Activated naive CD8-positive, alpha-beta T cell treated with anti-CD3 and anti-CD28 coated beads, Interleukin-2, amount 50 U/mL, for 24 hours (primary cell): ENCODE measurements around the gene NECTIN3.
A peak's percentile ranks its signal among the peaks of the same experiment; 100 is the strongest.

ENCODE experiments used
- ATAC-seq: fragments of 150-1000 bp; cut with Tn5 transposase; one replicate; pipeline ENCODE4 v1.10.0; 2021
- DNase-seq: peaks from one replicate; pipeline ENCODE4 v3.0.0; 2021
- H3K27ac Mint-ChIP-seq: one replicate; pipeline ENCODE4 v1.8.0; 2021; ENCODE audit warnings: mild to moderate bottlenecking, mixed read lengths
- H3K27me3 Mint-ChIP-seq: one replicate; pipeline ENCODE4 v1.8.0; 2021; ENCODE audit warnings: mixed read lengths
- H3K36me3 Mint-ChIP-seq: one replicate; pipeline ENCODE4 v1.8.0; 2021; ENCODE audit warnings: low read depth, mixed read lengths
- H3K4me1 Mint-ChIP-seq: one replicate; pipeline ENCODE4 v1.8.0; 2021; ENCODE audit warnings: mixed read lengths
- H3K4me3 Mint-ChIP-seq: one replicate; pipeline ENCODE4 v1.8.0; 2021; ENCODE audit warnings: mild to moderate bottlenecking, moderate library complexity, mixed read lengths
- H3K9me3 Mint-ChIP-seq: one replicate; pipeline ENCODE4 v1.8.0; 2021; ENCODE audit warnings: mixed read lengths

Gene NECTIN3

GRCh38 chr3:111071257-111072030, at the start of gene NECTIN3:
TSS of gene NECTIN3 (plus strand) at chr3:111071816. CDS start at chr3:111072018, 202 bp downstream.
- Mint-ChIP-seq H3K36me3 (no peaks in the 10 kb centered on the region), H3K27ac (peak within 1 kb of the TSS; percentile 59), H3K4me3 (peak within 1 kb of the TSS; percentile 83), H3K27me3 (peaks cover 42% of the 10 kb centered on the region), H3K4me1 (peaks cover 30% of the 10 kb centered on the region), H3K9me3 (no peaks in the 10 kb centered on the region)
- DNase-seq (peak; percentile 79), ATAC-seq (peak; percentile 88)

- Mint-ChIP-seq H3K27ac (no peak overlapping the region), H3K9me3 (no peaks in the 10 kb centered on the region), H3K36me3 (no peaks in the 10 kb centered on the region), H3K4me3 (no peak overlapping the region), H3K4me1 (no peaks in the 10 kb centered on the region), H3K27me3 (no peaks in the 10 kb centered on the region)
- ATAC-seq, result no peak
- DNase-seq, result no peak
These were observed 43.7 kb upstream of the NECTIN3 start for GRCh38 chr3:111027868-111028267.

GRCh38 chr3:111031538-111031937, 40.1 kb upstream of the NECTIN3 start:
- Mint-ChIP-seq H3K27me3 (no peaks in the 10 kb centered on the region), H3K4me3 (no peak overlapping the region), H3K27ac (no peak overlapping the region), H3K4me1 (no peaks in the 10 kb centered on the region), H3K36me3 (no peaks in the 10 kb centered on the region), H3K9me3 (peaks cover 6% of the 10 kb centered on the region)
- ATAC-seq (no peak), DNase-seq (no peak)

- Mint-ChIP-seq H3K36me3 (peaks cover 2% of the 10 kb centered on the region), H3K27me3 (no peaks in the 10 kb centered on the region), H3K9me3 (peaks cover 18% of the 10 kb centered on the region), H3K4me3 (no peak overlapping the region), H3K4me1 (no peaks in the 10 kb centered on the region), H3K27ac (no peak overlapping the region)
- ATAC-seq (no peak), DNase-seq (no peak)
These were observed 38.9 kb upstream of the NECTIN3 start for GRCh38 chr3:111032677-111033076.

- Mint-ChIP-seq H3K27me3 (no peaks in the 10 kb centered on the region), H3K4me1 (no peaks in the 10 kb centered on the region), H3K36me3 (peaks cover 2% of the 10 kb centered on the region), H3K9me3 (peaks cover 20% of the 10 kb centered on the region), H3K4me3 (no peak overlapping the region), H3K27ac (no peak overlapping the region)
- ATAC-seq (no peak), DNase-seq (no peak)
These were observed 38.1 kb upstream of the NECTIN3 start for GRCh38 chr3:111033470-111034050.

- DNase-seq, result no peak
- H3K4me1 Mint-ChIP-seq, result no peaks in the 10 kb centered on the region
- peaks cover 26% of the 10 kb centered on the region for H3K9me3 Mint-ChIP-seq
- H3K27me3 Mint-ChIP-seq, result no peaks in the 10 kb centered on the region
- H3K36me3 Mint-ChIP-seq, result peaks cover 2% of the 10 kb centered on the region
- no peak for ATAC-seq
- no peak overlapping the region for H3K4me3 Mint-ChIP-seq
- no peak overlapping the region for H3K27ac Mint-ChIP-seq
These were observed 36.3 kb upstream of the NECTIN3 start for GRCh38 chr3:111035316-111035715.

GRCh38 chr3:111035902-111036301, 35.7 kb upstream of the NECTIN3 start:
- Mint-ChIP-seq H3K27ac (no peak overlapping the region), H3K9me3 (peaks cover 29% of the 10 kb centered on the region), H3K36me3 (peaks cover 2% of the 10 kb centered on the region), H3K27me3 (no peaks in the 10 kb centered on the region), H3K4me3 (no peak overlapping the region), H3K4me1 (no peaks in the 10 kb centered on the region)
- ATAC-seq (no peak), DNase-seq (no peak)

- Mint-ChIP-seq H3K4me3 (no peak overlapping the region), H3K36me3 (peaks cover 2% of the 10 kb centered on the region), H3K4me1 (peaks cover 2% of the 10 kb centered on the region), H3K27ac (no peak overlapping the region), H3K9me3 (peaks cover 39% of the 10 kb centered on the region), H3K27me3 (no peaks in the 10 kb centered on the region)
- no peak for ATAC-seq
- DNase-seq, result no peak
These were observed 30.7 kb upstream of the NECTIN3 start for GRCh38 chr3:111040959-111041358.

GRCh38 chr3:111045564-111045963, 26.1 kb upstream of the NECTIN3 start:
- no peak overlapping the region for H3K4me3 Mint-ChIP-seq

GRCh38 chr3:111047042-111047441, 24.6 kb upstream of the NECTIN3 start:
- ATAC-seq, result no peak
- H3K36me3 Mint-ChIP-seq, result no peaks in the 10 kb centered on the region
- DNase-seq, result no peak
- no peaks in the 10 kb centered on the region for H3K9me3 Mint-ChIP-seq
- H3K4me1 Mint-ChIP-seq, result peaks cover 2% of the 10 kb centered on the region
- no peak overlapping the region for H3K27ac Mint-ChIP-seq
- peaks cover 4% of the 10 kb centered on the region for H3K27me3 Mint-ChIP-seq
- H3K4me3 Mint-ChIP-seq, result no peak overlapping the region

More at GRCh38 chr3:111045564-111045963, 26.1 kb upstream of the NECTIN3 start:
- no peak for DNase-seq
- Mint-ChIP-seq H3K4me1 (peaks cover 2% of the 10 kb centered on the region), H3K36me3 (no peaks in the 10 kb centered on the region), H3K9me3 (peaks cover 13% of the 10 kb centered on the region), H3K27ac (no peak overlapping the region), H3K27me3 (no peaks in the 10 kb centered on the region)
- no peak for ATAC-seq

GRCh38 chr3:111047812-111048435, 23.7 kb upstream of the NECTIN3 start:
- H3K27me3 Mint-ChIP-seq, result peaks cover 4% of the 10 kb centered on the region
- no peak overlapping the region for H3K27ac Mint-ChIP-seq
- no peak overlapping the region for H3K4me3 Mint-ChIP-seq
- ATAC-seq (no peak), DNase-seq (no peak)
- no peaks in the 10 kb centered on the region for H3K9me3 Mint-ChIP-seq
- no peaks in the 10 kb centered on the region for H3K36me3 Mint-ChIP-seq
- H3K4me1 Mint-ChIP-seq, result peaks cover 2% of the 10 kb centered on the region

GRCh38 chr3:111051354-111051753, 20.3 kb upstream of the NECTIN3 start:
- no peaks in the 10 kb centered on the region for H3K4me1 Mint-ChIP-seq

GRCh38 chr3:111068574-111068973, 3.0 kb upstream of the NECTIN3 start:
- ATAC-seq, result no peak
- H3K4me3 Mint-ChIP-seq, result no peak overlapping the region

More at GRCh38 chr3:111051354-111051753, 20.3 kb upstream of the NECTIN3 start:
- Mint-ChIP-seq H3K27me3 (peaks cover 8% of the 10 kb centered on the region), H3K9me3 (no peaks in the 10 kb centered on the region), H3K36me3 (no peaks in the 10 kb centered on the region), H3K27ac (no peak overlapping the region), H3K4me3 (no peak overlapping the region)
- ATAC-seq (no peak), DNase-seq (no peak)

GRCh38 chr3:111069974-111070771, 1.4 kb upstream of the NECTIN3 start:
- Mint-ChIP-seq H3K27ac (no peak overlapping the region), H3K4me3 (peak overlapping the region; percentile 83), H3K4me1 (peaks cover 30% of the 10 kb centered on the region), H3K36me3 (no peaks in the 10 kb centered on the region), H3K9me3 (no peaks in the 10 kb centered on the region), H3K27me3 (peaks cover 40% of the 10 kb centered on the region)
- ATAC-seq (no peak), DNase-seq (no peak)

More at GRCh38 chr3:111068574-111068973, 3.0 kb upstream of the NECTIN3 start:
- Mint-ChIP-seq H3K27ac (no peak overlapping the region), H3K4me1 (peaks cover 28% of the 10 kb centered on the region), H3K36me3 (no peaks in the 10 kb centered on the region), H3K27me3 (peaks cover 24% of the 10 kb centered on the region), H3K9me3 (no peaks in the 10 kb centered on the region)
- no peak for DNase-seq
